Thyroid gland (tissue), 4 donors: ENCODE data around the gene BCL2L1. TPM values are rescaled to one million over a fixed set of nuclear protein-coding genes. Genes with fewer than 3 reads are reported as not detected.

Experiments
- DNase-seq, 2 donors: peaks; one replicate each; pipeline ENCODE4 v3.0.0-alpha.2; 2019
- H3K27ac ChIP-seq, 3 donors: fragments of 200-600 bp; sonication (generic); 1 replicate in 2 of 3; 2 replicates in 1 of 3; pipeline ENCODE4 v1.5.1; 2016 to 2019; ENCODE audit warnings: mild to moderate bottlenecking in 1 of 3, moderate library complexity in 1 of 3
- H3K27me3 ChIP-seq: fragments of 200-600 bp; sonication (generic); one replicate; pipeline ENCODE4 v1.5.1; 2019
- H3K36me3 ChIP-seq, 2 donors: fragments of 200-600 bp; sonication (generic); one replicate each; pipeline ENCODE4 v1.5.1; 2016 to 2019
- H3K4me1 ChIP-seq, 2 donors: fragments of 200-600 bp; sonication (generic); one replicate each; pipeline ENCODE4 v1.5.1; 2017 to 2019
- H3K4me3 ChIP-seq, 3 donors: fragments of 200-600 bp; sonication (generic); replicated peaks in 1 of 3; 1 replicate in 2 of 3; 2 replicates in 1 of 3; pipeline ENCODE4 v1.5.1; 2016; ENCODE audit warnings: mild to moderate bottlenecking in 1 of 3
- H3K9me3 ChIP-seq: fragments of 200-600 bp; sonication (generic); one replicate; pipeline ENCODE4 v1.5.1; 2017
- CTCF ChIP-seq, 6 experiments: fragments of 200-600 bp in 3 of 6; fragments of 450-650 bp in 3 of 6; sonication (generic) in 3 of 6; IDR thresholded peaks; one replicate each; pipeline ENCODE4 v1.5.1; 2016 to 2019; ENCODE audit warnings: antibody characterized with exemption in 6 of 6, mild to moderate bottlenecking in 2 of 6, inconsistent platforms in 1 of 6, moderate library complexity in 1 of 6
- POLR2A ChIP-seq, 2 donors: fragments of 450-650 bp; IDR thresholded peaks; one replicate each; pipeline ENCODE4 v1.6.1; 2017; ENCODE audit warnings: antibody characterized with exemption in 2 of 2, mild to moderate bottlenecking in 2 of 2, moderate library complexity in 1 of 2
- WGBS, 2 donors: methylation state at CpG; one replicate each; pipeline ENCODE4 v1.1.5; 2017; 5-methylcytosine and 5-hydroxymethylcytosine counted together
- intact Hi-C: fragments of 100-400 bp; cut with DNase I; formaldehyde crosslinking; loops from one replicate; pipeline ENCODE4 v1.15.1; 2023
- total RNA-seq, 4 donors: library from RNA; depleted of rRNA; stranded (reverse); fragments of >200 nt; gene quantifications; one replicate each; pipeline ENCODE4 v1.2.3, GENCODE V29; 2016

BCL2L1 gene
- total RNA-seq, 4 donors from 2014 or later: 110 to 154 (median 125) TPM

DNA sequence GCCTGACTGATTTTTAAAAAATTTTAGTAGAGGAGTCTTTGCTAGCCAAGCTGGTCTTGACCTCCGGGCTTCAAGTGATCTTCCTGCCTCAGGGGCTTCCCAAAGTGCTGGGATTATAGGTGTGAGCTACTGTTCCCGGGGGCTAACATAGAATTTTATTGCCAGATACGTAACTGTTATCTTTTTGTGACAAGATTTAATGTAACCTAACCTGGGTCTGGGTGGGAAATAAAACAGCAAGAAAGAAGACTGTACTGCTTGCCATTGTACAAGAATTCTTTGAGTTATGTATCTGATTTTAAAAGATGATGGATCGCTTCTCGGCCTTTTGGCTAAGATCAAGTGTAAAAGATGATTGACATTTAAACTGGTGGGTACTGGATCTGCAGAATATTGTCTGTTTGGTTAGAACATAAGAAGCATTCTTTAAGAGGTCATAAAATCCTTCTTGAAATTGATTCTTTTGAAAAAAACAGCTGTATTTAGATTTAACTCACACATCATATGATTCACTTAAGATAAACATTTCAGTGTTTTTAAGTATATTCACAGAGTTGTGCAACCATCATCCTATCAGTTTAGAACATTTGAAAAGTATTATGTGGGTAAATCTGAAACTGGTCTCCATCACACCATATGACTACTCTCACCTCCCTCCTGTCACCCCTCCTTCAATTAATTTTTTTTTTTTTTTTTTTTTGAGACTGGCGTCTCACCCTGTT, 38.0 kb upstream of the BCL2L1 start:
- H3K27ac ChIP-seq: no peak overlapping the region
- no peaks in the 10 kb centered on the region for H3K4me1 ChIP-seq
- no peak for TF ChIP-seq POLR2A (IDR thresholded peaks at IDR 0.05)
- no peak for TF ChIP-seq CTCF (IDR thresholded peaks at IDR 0.05)
- DNase-seq: peak in 1 of 2 donors; percentile 29
- intact Hi-C loops: no loop called here
- H3K36me3 ChIP-seq: no peaks in the 10 kb centered on the region
- no peak overlapping the region for H3K4me3 ChIP-seq
- no peaks in the 10 kb centered on the region for H3K9me3 ChIP-seq
- no peaks in the 10 kb centered on the region for H3K27me3 ChIP-seq
- 71 to 73% methylated on average over 6 of the region's 6 CpGs for WGBS, 2 donors

GRCh38 chr20:31759836-31760518, 37.3 kb upstream of the BCL2L1 start:
- Histone ChIP-seq H3K36me3 (no peaks in the 10 kb centered on the region), H3K4me3 (no peak overlapping the region), H3K9me3 (no peaks in the 10 kb centered on the region), H3K4me1 (no peaks in the 10 kb centered on the region), H3K27ac (no peak overlapping the region), H3K27me3 (no peaks in the 10 kb centered on the region)
- 60 to 89% methylated on average over 2 of the region's 2 CpGs for WGBS, 2 donors
- intact Hi-C loops: no loop called here
- peak in 1 of 2 donors; percentile 24 for DNase-seq
- TF ChIP-seq POLR2A (IDR thresholded peaks at IDR 0.05) (no peak), CTCF (IDR thresholded peaks at IDR 0.05) (no peak)

DNA sequence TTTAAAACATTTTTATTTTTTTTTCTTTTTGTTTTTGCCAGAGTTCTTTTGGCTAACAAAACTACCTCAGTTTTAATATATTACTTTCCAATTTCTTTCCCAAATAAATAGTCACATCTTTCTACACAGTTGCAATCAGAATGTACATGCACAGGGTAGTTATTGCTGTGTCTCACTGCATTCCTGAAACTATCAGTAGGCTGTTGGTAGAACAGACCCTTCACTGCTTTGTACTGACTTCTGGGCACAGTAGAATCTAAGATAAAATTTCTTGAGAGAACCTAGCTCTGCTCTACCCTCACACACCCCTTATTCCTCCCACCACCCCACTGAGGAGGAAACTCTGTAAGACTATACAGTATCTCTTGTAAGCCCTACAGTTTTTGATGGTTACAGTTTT, 36.3 kb upstream of the BCL2L1 start:
- Histone ChIP-seq H3K4me1 (no peaks in the 10 kb centered on the region), H3K9me3 (no peaks in the 10 kb centered on the region), H3K36me3 (no peaks in the 10 kb centered on the region), H3K27me3 (no peaks in the 10 kb centered on the region), H3K27ac (no peak overlapping the region), H3K4me3 (no peak overlapping the region)
- DNase-seq: no peak
- TF ChIP-seq POLR2A (IDR thresholded peaks at IDR 0.05) (no peak), CTCF (IDR thresholded peaks at IDR 0.05) (no peak)
- intact Hi-C loops: no loop called here

- Histone ChIP-seq H3K4me1 (no peaks in the 10 kb centered on the region), H3K9me3 (no peaks in the 10 kb centered on the region), H3K27me3 (no peaks in the 10 kb centered on the region), H3K36me3 (no peaks in the 10 kb centered on the region), H3K4me3 (no peak overlapping the region), H3K27ac (no peak overlapping the region)
- intact Hi-C loops: no loop called here
- DNase-seq: no peak
- 81 to 86% methylated on average over 4 of the region's 4 CpGs for WGBS, 2 donors
- TF ChIP-seq POLR2A (IDR thresholded peaks at IDR 0.05) (no peak), CTCF (IDR thresholded peaks at IDR 0.05) (no peak)
Measured at GRCh38 chr20:31758521-31758920, 35.9 kb upstream of the BCL2L1 start.

GRCh38 chr20:31757254-31757653, 34.6 kb upstream of the BCL2L1 start:
- no peaks in the 10 kb centered on the region for H3K27me3 ChIP-seq
- no peaks in the 10 kb centered on the region for H3K4me1 ChIP-seq
- no peak overlapping the region for H3K27ac ChIP-seq
- DNase-seq: no peak
- intact Hi-C loops: no loop called here
- WGBS, 2 donors: 75 to 84% methylated on average over 3 of the region's 3 CpGs
- TF ChIP-seq CTCF (IDR thresholded peaks at IDR 0.05) (no peak), POLR2A (IDR thresholded peaks at IDR 0.05) (no peak)
- H3K4me3 ChIP-seq: no peak overlapping the region
- no peaks in the 10 kb centered on the region for H3K9me3 ChIP-seq
- H3K36me3 ChIP-seq: no peaks in the 10 kb centered on the region
